H9 (cell line): ENCODE data around the gene MASTL. TPM values are rescaled to one million over a fixed set of nuclear protein-coding genes. Genes with fewer than 3 reads are reported as not detected.

Experiments
- DNase-seq: peaks from one replicate; pipeline ENCODE4 v3.0.0-alpha.2; 2017
- H2AFZ ChIP-seq: one replicate; pipeline ENCODE4 v1.6.1; 2013; ENCODE audit warnings: mild to moderate bottlenecking, low read length, control low read depth, moderate library complexity
- H2AK5ac ChIP-seq: 2 replicates; pipeline ENCODE4 v1.6.1; 2013; ENCODE audit warnings: low read length, control low read depth, mixed read lengths; ENCODE audit not compliant: insufficient read length
- H2BK120ac ChIP-seq: one replicate; pipeline ENCODE4 v1.6.1; 2013; ENCODE audit warnings: low read depth, mild to moderate bottlenecking, low read length, control low read depth, inconsistent platforms; ENCODE audit not compliant: poor library complexity, severe bottlenecking
- H2BK12ac ChIP-seq: 2 replicates; pipeline ENCODE4 v1.6.1; 2013; ENCODE audit warnings: low read length, control low read depth, mixed read lengths, low read depth; ENCODE audit not compliant: insufficient read length
- H2BK15ac ChIP-seq: 2 replicates; pipeline ENCODE4 v1.6.1; 2013; ENCODE audit warnings: low read depth, low read length, control low read depth
- H2BK20ac ChIP-seq: one replicate; pipeline ENCODE4 v1.6.1; 2013; ENCODE audit warnings: low read depth, mild to moderate bottlenecking, low read length, control low read depth, inconsistent platforms; ENCODE audit not compliant: poor library complexity, severe bottlenecking
- H2BK5ac ChIP-seq: 2 replicates; pipeline ENCODE4 v1.6.1; 2013; ENCODE audit warnings: low read length, control low read depth, mixed read lengths; ENCODE audit not compliant: insufficient read length
- H3K14ac ChIP-seq: 2 replicates; pipeline ENCODE4 v1.6.1; 2013; ENCODE audit warnings: low read length, control low read depth; ENCODE audit not compliant: insufficient read depth
- H3K18ac ChIP-seq: 2 replicates; pipeline ENCODE4 v1.6.1; 2013; ENCODE audit warnings: low read depth, mild to moderate bottlenecking, mixed read lengths, low read length, control low read depth; ENCODE audit not compliant: insufficient read length
- H3K23ac ChIP-seq: 2 replicates; pipeline ENCODE4 v1.6.1; 2013; ENCODE audit warnings: low read length, control low read depth, mixed read lengths, low read depth; ENCODE audit not compliant: insufficient read length
- H3K23me2 ChIP-seq: 2 replicates; pipeline ENCODE4 v1.6.1; 2013; ENCODE audit warnings: low read depth, mild to moderate bottlenecking, mixed read lengths, low read length, control low read depth; ENCODE audit not compliant: insufficient read length, poor library complexity, severe bottlenecking
- H3K27ac ChIP-seq: 2 replicates; pipeline ENCODE4 v1.5.1; 2013; ENCODE audit warnings: low read length, control low read depth, mixed read lengths, low read depth; ENCODE audit not compliant: insufficient read length
- H3K27me3 ChIP-seq: 2 replicates; pipeline ENCODE4 v1.6.1; 2013; ENCODE audit warnings: low read length, control low read depth, inconsistent platforms; ENCODE audit not compliant: insufficient read depth
- H3K4ac ChIP-seq: 2 replicates; pipeline ENCODE4 v1.6.1; 2013; ENCODE audit warnings: low read depth, mild to moderate bottlenecking, control low read depth, inconsistent platforms, low read length, moderate library complexity
- H3K4me1 ChIP-seq: 2 replicates; pipeline ENCODE4 v1.6.1; 2013; ENCODE audit warnings: low read length, control low read depth, inconsistent platforms; ENCODE audit not compliant: insufficient read depth
- H3K4me2 ChIP-seq: 2 replicates; pipeline ENCODE4 v1.6.1; 2013; ENCODE audit warnings: low read length, control low read depth, mixed read lengths; ENCODE audit not compliant: insufficient read length, insufficient read depth
- H3K56ac ChIP-seq: 2 replicates; pipeline ENCODE4 v1.6.1; 2013; ENCODE audit warnings: low read depth, mild to moderate bottlenecking, mixed read lengths, low read length, control low read depth; ENCODE audit not compliant: insufficient read length
- H3K79me1 ChIP-seq: 2 replicates; pipeline ENCODE4 v1.6.1; 2013; ENCODE audit warnings: low read depth, mild to moderate bottlenecking, moderate library complexity, low read length, control low read depth, inconsistent platforms; ENCODE audit not compliant: insufficient read depth, poor library complexity, severe bottlenecking
- H3K79me2 ChIP-seq: 2 replicates; pipeline ENCODE4 v1.6.1; 2013; ENCODE audit warnings: low read length, control low read depth, inconsistent platforms; ENCODE audit not compliant: insufficient read depth
- H3K9ac ChIP-seq: 2 replicates; pipeline ENCODE4 v1.6.1; 2013; ENCODE audit warnings: low read length, control low read depth, mixed read lengths; ENCODE audit not compliant: insufficient read length; ENCODE audit errors: extremely low read depth
- H3K9me3 ChIP-seq: one replicate; pipeline ENCODE4 v1.6.1; 2013; ENCODE audit warnings: low read depth, low read length, inconsistent platforms; ENCODE audit not compliant: control insufficient read depth
- H3T11ph ChIP-seq: one replicate; pipeline ENCODE4 v1.6.1; 2013; ENCODE audit warnings: mild to moderate bottlenecking, low read length, control low read depth, inconsistent platforms
- H4K20me1 ChIP-seq: one replicate; pipeline ENCODE4 v1.6.1; 2013; ENCODE audit not compliant: control insufficient read depth, insufficient read length, insufficient read depth
- H4K5ac ChIP-seq: 2 replicates; pipeline ENCODE4 v1.6.1; 2013; ENCODE audit warnings: low read depth, mild to moderate bottlenecking, mixed read lengths, low read length, control low read depth; ENCODE audit not compliant: insufficient read length
- H4K8ac ChIP-seq: replicated peaks from 2 replicates; pipeline ENCODE4 v1.6.1; 2013; ENCODE audit warnings: low read length, control low read depth, mixed read lengths, low read depth; ENCODE audit not compliant: insufficient read length
- H4K91ac ChIP-seq: 2 replicates; pipeline ENCODE4 v1.6.1; 2013; ENCODE audit warnings: low read depth, mild to moderate bottlenecking, moderate library complexity, mixed read lengths, low read length, control low read depth; ENCODE audit not compliant: insufficient read length
- H3K27ac Mint-ChIP-seq, 3 experiments: 2 replicates in 2 of 3; 3 replicates in 1 of 3; pipeline ENCODE4 v1.8.0; 2020 to 2021; ENCODE audit warnings: mixed read lengths in 3 of 3, mild to moderate bottlenecking in 1 of 3, moderate library complexity in 1 of 3
- H3K27me3 Mint-ChIP-seq: 2 replicates; pipeline ENCODE4 v1.8.0; 2021; ENCODE audit warnings: low read depth, mild to moderate bottlenecking, moderate library complexity, mixed read lengths
- H3K36me3 Mint-ChIP-seq, 3 experiments: 2 replicates in 2 of 3; 3 replicates in 1 of 3; pipeline ENCODE4 v1.8.0; 2020 to 2021; ENCODE audit warnings: low read depth in 3 of 3, mixed read lengths in 3 of 3; ENCODE audit not compliant: insufficient read depth in 1 of 3
- H3K4me1 Mint-ChIP-seq, 2 experiments: 2 replicates each; pipeline ENCODE4 v1.8.0; 2020; ENCODE audit warnings: mixed read lengths in 2 of 2
- H3K4me3 Mint-ChIP-seq, 2 experiments: 2 replicates in 1 of 2; 3 replicates in 1 of 2; pipeline ENCODE4 v1.8.0; 2020 to 2021; ENCODE audit warnings: mild to moderate bottlenecking in 2 of 2, mixed read lengths in 2 of 2, moderate library complexity in 1 of 2
- H3K9me3 Mint-ChIP-seq, 2 experiments: 2 replicates in 1 of 2; 3 replicates in 1 of 2; pipeline ENCODE4 v1.8.0; 2020; ENCODE audit warnings: mild to moderate bottlenecking in 2 of 2, mixed read lengths in 2 of 2, moderate library complexity in 1 of 2
- CTCF ChIP-seq: fragments of 200-600 bp; sonication (generic); conservative IDR thresholded peaks from 3 replicates; pipeline ENCODE4 v1.8.0; 2021; ENCODE audit warnings: antibody characterized with exemption, mild to moderate bottlenecking
- WGBS: extraction: QIAGEN DNeasy Blood & Tissue Kit; methylation state at CpG from one replicate; pipeline ENCODE4 v1.1.7; 2013; ENCODE audit warnings: missing lambda C conversion rate, low lambda C conversion rate, mixed read lengths; ENCODE audit not compliant: insufficient read length; ENCODE audit errors: extremely low coverage; 5-methylcytosine and 5-hydroxymethylcytosine counted together
- total RNA-seq: library from RNA; stranded (reverse); gene quantifications from 2 replicates; pipeline ENCODE4 v1.2.1, GENCODE V29; 2021

Gene MASTL
- total RNA-seq, 1 experiment from 2014 or later: 35.0 TPM

GRCh38 chr10:27108165-27108564 is 47.0 kb upstream of the MASTL start:
- no peaks in the 10 kb centered on the region for H3K4me1 ChIP-seq
- Mint-ChIP-seq H3K4me1 (peaks cover 6% of the 10 kb centered on the region in 2 experiments; a peak in 3 of 4 replicates), H3K9me3 (peaks cover 0 to 6% of the 10 kb centered on the region in 2 experiments; a peak in 1 of 5 replicates), H3K4me3 (no peak overlapping the region), H3K27me3 (no peaks in the 10 kb centered on the region), H3K36me3 (peaks cover 28 to 60% (median 44%) of the 10 kb centered on the region in 3 experiments; a peak in 6 of 7 replicates), H3K27ac (no peak overlapping the region)
- H3K27ac ChIP-seq: no peak overlapping the region
- no peak overlapping the region for H3K56ac ChIP-seq
- TF ChIP-seq CTCF: no peak
- H3K79me2 ChIP-seq: no peaks in the 10 kb centered on the region
- H3K9ac ChIP-seq: no peak overlapping the region
- H2AK5ac ChIP-seq: no peak overlapping the region
- DNase-seq: no peak
- H2BK20ac ChIP-seq: no peak overlapping the region
- H3K23ac ChIP-seq: no peak overlapping the region
- no peaks in the 10 kb centered on the region for H4K20me1 ChIP-seq
- H3K79me1 ChIP-seq: no peaks in the 10 kb centered on the region
- H4K8ac ChIP-seq: no peak overlapping the region
- no peak overlapping the region for H2BK120ac ChIP-seq
- no CpG with 5 or more reads among the region's 3 CpGs for WGBS
- H3K23me2 ChIP-seq: no peaks in the 10 kb centered on the region
- no peak overlapping the region for H3K4ac ChIP-seq
- no peak overlapping the region for H3T11ph ChIP-seq
- no peak overlapping the region for H4K91ac ChIP-seq
- no peak overlapping the region for H2BK5ac ChIP-seq
- H4K5ac ChIP-seq: no peak overlapping the region
- no peak overlapping the region for H3K4me2 ChIP-seq
- H2BK15ac ChIP-seq: no peak overlapping the region
- no peaks in the 10 kb centered on the region for H3K27me3 ChIP-seq
- H2AFZ ChIP-seq: no peak overlapping the region
- no peak overlapping the region for H3K14ac ChIP-seq
- H3K18ac ChIP-seq: no peak overlapping the region
- no peaks in the 10 kb centered on the region for H3K9me3 ChIP-seq
- no peak overlapping the region for H2BK12ac ChIP-seq
